ENCODE measurements around the gene SLC12A7.
"Not testable (repeated sequence)": the region's sequence is repeated elsewhere in the genome, so short reads cannot be mapped to it uniquely, and the experiment has no call there.

The SLC12A7 gene

DNA sequence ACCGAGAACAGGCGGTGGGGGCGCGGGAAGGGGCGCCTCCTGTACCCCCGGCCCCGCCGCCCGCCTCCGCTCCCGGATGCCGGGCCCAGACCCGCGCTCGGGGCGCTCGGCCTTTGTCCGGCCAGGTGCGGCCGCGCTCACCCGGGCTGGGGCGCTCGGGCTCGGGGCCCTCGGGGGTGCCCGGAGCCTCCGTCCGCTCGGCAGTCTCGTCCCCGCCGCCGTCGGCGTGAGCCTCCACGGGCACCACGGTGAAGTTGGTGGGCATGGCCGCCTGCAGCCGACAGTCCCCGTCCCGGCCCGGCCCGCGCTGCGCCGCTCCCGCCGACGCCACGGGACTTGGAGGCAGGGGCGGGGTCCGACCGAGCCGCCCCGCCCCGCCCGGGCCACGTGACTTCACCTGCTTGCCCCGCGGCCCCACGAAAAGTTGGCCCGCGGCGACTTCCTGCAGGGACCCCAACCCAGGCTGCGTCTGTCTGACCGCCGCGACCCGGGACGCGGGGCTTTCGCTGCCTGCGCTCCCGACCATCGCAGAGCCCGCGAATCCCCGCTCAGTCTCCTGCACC, at the start of gene SLC12A7:
Gene SLC12A7 (minus strand): TSS at position 337 of the 563 bp plus-strand sequence. CDS start 72 bp downstream, at position 265.
- TF ChIP-seq, protein P1, sequence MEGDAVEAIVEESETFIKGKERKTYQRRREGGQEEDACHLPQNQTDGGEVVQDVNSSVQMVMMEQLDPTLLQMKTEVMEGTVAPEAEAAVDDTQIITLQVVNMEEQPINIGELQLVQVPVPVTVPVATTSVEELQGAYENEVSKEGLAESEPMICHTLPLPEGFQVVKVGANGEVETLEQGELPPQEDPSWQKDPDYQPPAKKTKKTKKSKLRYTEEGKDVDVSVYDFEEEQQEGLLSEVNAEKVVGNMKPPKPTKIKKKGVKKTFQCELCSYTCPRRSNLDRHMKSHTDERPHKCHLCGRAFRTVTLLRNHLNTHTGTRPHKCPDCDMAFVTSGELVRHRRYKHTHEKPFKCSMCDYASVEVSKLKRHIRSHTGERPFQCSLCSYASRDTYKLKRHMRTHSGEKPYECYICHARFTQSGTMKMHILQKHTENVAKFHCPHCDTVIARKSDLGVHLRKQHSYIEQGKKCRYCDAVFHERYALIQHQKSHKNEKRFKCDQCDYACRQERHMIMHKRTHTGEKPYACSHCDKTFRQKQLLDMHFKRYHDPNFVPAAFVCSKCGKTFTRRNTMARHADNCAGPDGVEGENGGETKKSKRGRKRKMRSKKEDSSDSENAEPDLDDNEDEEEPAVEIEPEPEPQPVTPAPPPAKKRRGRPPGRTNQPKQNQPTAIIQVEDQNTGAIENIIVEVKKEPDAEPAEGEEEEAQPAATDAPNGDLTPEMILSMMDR (conservative IDR thresholded peaks at IDR 0.05), result no peak
- peak within 1 kb of the TSS; percentile 87 for H3K27ac ChIP-seq

DNA sequence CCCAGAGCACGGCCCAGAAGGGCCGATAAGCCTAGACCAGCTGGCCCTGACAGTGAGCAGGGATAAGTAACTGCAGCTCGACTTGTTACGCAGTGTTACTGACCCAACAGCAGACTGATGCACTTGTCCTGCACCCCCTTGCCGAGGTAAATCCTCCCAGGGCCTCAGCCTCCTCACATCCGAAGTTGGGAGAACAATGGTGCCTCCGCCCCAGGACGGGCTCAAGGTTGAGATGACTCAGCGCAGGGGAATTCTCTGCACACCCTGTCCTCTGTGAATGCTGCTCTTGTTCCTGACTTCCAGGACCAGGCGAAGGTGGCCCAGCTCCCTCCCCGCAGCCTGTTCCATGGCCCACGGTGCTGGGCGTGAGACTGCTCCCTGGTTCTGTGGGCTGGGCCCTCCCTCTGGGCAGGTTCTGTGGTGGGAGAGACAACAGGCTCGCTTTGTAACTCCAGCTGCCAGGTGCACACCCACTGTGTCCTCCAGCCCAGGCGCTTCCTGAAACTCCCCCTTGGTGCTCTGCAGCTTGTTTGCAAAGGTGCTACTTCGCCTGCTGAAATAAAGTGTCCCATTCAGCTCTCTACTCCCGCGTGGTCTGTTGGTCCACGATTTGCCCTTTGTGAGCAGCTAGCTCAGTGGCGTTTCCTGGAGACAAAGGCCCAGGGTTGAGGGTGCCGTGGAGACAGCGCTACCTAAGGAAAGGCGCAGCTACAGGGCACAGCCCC, 49.4 kb upstream of the SLC12A7 start:
- TF ChIP-seq, protein P1 (conservative IDR thresholded peaks at IDR 0.05), result no peak
- peak overlapping the region; percentile 67 for H3K27ac ChIP-seq

DNA sequence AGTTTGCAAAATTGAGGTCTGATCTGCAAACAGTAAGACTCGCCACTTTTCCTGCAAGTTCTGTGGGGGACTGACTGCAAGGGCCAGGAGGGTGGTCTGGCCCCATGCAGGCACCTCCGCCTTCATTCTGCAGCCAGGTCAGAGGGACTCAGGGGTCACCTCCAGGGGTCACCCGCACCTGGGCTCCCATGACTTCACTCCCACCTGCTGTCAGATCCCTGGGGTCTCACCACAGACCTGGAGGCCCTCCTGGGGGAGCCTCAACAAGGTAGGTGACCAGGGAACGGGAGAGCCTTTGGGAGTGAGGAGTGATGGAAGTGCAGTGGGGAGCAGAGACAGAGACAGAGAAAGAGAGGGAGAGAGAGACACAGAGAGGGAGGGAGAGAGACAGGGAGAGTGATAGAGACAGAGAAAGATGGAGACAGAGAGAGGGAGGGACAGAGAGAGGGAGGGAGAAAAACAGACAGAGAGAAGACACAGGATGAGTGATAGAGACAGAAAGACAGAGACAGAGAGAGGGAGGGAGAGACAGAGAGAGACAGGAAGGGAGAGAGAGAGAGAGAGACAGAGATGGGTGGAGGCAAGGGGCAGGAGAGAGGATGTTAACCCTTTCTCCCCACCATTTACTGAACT, 48.0 kb upstream of the SLC12A7 start:
- TF ChIP-seq, protein P1 (conservative IDR thresholded peaks at IDR 0.05), result no peak
- H3K27ac ChIP-seq, result no peak overlapping the region

DNA sequence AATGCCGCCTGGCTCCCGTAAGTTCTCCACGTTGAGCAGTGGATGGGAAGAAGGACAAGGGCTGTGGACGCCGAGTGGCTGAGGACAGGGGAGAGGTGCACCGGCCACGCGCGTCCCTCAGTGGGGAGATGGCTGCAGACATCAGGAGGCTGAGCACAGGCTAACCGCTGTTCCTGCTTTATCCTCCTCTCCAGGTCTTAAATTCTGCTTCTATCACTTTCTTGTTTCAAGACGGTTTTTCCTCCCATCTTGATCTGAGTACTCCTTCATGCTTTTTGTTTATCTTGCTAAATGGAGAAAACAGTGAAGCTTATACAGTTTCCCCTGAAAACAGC, 47.4 kb upstream of the SLC12A7 start:
- TF ChIP-seq, protein P1 (conservative IDR thresholded peaks at IDR 0.05), result no peak
- H3K27ac ChIP-seq, result no peak overlapping the region

DNA sequence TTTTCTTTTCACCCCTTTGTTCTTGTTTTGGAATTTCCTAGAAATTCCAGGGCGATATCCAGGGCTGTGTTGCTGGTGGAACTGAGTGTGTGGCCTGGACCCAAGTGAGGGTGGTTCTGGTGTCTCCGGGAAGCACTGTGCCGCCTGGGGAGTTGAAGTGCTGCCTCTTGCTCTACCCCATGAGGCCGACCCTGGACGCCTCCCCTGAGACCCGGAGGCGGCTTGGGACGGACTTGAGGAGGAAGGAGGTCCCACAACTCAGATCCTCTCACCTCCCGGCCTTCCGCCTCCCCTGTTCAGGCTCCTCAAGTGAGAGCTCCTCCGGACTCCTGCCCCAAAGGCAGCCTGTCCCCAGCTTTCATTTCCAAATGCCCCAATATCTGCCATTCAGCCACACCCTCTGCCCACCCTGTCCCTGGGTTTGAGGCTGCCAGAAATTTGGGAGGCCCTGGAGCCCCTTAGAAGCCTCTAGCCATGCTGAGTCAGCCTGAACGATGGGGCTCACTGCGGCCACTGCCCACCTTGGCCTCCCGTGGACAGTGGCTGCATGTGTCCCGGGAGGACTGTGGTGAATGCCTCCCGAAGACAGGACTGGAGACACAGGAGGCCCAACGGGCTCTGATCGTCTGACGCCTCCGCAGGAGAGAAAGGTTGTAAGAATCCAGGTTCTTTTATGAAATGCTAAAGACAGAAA, 46.9 kb upstream of the SLC12A7 start:
- TF ChIP-seq, protein P1 (conservative IDR thresholded peaks at IDR 0.05), result no peak
- H3K27ac ChIP-seq, result no peak overlapping the region

DNA sequence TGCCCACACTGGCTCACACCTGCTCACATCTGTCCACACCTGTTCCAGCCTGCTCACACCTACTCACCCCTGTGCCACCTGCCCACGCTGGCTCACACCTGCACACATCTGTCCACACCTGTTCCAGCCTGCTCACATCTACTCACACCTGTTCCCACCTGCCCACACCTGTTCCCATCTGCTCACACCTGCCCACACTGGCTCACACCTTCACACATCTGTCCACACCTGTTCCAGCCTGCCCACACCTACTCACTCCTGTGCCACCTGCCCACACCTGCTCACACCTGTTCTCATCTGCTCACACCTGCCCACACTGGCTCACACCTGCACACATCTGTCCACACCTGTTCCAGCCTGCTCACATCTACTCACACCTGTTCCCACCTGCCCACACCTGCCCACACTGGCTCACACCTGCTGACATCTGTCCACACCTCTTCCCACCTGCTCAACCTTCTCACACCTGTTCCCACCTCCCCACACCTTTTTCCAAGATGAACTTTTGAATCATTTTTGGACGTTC, 45.7 kb upstream of the SLC12A7 start:
- H3K27ac ChIP-seq, result not testable (repeated sequence)

DNA sequence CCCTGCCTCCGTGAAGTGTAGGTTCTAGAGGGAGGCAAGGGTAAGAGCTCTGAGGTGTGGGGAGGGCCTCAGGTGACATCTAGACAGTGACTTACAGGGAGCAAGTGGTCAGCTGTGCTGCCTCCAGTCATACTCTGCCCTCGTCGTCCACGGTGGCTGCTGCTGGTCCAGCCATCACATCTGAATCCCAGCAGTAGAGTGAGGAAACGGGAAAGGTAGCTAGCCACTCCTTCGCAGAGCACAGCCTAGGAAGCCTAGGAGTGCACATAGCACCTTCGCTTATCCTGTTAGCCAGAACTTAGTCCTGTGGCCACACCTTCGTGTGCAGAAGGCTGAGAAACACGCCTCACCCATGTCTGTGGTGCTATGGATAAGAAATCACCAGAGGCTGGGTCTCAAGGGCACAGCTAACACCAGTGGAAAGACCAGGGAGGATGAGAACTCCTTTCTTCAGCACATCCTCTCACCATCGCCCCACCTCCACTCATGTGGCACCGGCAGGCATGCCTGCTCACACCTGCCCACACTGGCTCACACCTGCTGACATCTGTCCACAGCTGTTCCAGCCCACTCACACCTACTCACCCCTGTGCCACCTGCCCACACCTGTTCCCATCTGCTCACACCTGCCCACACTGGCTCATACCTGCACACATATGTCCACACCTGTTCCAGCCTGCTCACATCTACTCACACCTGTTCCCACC, 45.0 kb upstream of the SLC12A7 start:
- TF ChIP-seq, protein P1 (conservative IDR thresholded peaks at IDR 0.05), result no peak
- H3K27ac ChIP-seq, result no peak overlapping the region; the same call in 1 of the 2 replicates

All from VCaP (cell line).